ENCODE measurements around the gene MAP1B.

The MAP1B gene

GRCh38 chr5:72199681-72200080, 92.4 kb downstream of the MAP1B start:
- DNase-seq = no peak

GRCh38 chr5:72202331-72202825, 95.1 kb downstream of the MAP1B start:
- no peak for DNase-seq

GRCh38 chr5:72203251-72203845, 96.1 kb downstream of the MAP1B start:
- no peak for DNase-seq

DNA sequence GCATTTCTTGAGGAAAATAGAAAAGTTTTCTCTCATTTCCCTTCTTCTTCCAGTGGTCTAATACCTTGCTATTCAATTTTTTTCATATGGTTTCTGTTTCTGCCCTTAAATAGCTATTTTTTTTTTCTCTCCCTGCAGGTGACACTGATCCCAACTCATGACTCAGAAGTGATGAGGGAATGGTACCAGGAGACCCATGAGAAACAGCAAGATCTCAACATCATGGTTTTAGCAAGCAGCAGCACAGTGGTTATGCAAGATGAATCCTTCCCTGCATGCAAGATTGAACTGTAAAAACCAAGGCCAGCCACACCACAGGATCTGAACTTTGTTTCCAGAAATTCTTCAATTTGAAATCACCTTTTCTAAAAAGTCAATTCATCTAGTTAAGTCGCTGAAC, 97.7 kb downstream of the MAP1B start:
- no peak for DNase-seq

DNA sequence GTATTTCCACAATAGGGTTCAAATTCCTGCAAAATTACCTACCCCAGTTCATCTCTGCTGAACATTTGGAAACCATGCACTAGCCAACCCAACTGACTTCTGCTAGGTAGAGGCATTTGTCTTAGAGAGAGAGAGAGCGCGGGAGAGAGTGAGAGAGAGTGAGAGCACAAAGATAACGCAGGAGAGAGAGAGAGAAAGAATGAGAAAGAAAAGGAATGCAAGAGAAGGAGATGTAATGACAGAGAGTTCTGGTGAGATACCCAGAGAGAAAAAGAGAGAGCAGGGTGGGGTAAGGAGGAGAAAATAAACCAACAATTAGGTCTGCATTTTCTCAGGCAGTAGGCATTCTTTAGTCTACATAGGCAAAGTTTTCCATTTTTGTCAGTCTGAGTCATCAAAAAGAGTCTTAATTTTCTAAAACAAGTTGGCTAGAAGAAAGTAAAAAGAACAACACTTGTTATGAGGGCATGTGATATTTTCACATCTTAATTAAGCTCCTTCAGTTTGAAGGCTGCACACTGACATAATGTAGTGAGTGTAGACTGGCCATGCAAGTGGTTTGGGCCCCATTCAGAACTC, 98.2 kb downstream of the MAP1B start:
- DNase-seq = no peak

- DNase-seq = no peak
These were observed 98.9 kb downstream of the MAP1B start for GRCh38 chr5:72206160-72206559.

GRCh38 chr5:72206994-72207393, 99.7 kb downstream of the MAP1B start:
- no peak for DNase-seq

DNA sequence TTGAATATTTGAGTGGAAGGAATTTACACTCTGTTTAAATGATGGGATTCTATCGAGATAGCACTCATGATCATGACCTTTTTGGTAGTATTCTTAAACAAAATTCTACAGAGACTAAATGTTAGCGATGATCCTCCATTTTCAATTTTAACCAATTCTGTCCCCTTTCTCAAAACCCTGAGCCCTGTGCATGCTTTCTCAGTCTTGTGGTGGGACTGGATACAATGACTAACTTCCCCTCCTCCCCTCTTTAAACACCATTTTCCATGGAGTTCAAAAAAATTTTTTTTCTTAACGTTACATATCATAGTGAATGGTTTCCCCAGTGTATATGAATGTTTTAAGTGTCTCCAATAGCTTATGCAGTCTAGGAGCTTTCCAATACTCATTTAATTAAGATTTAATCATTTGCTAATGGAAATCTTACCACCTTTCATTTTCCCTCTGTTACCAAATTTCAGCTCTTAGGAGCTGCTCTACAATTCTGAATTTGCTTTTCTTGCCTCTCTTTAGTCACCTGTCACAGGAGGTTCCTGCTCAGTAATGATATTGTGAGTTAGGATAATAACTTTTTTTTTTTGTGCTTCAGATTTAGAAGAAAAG, 101.2 kb downstream of the MAP1B start:
- no peak for DNase-seq

GRCh38 chr5:72209147-72210115, 102.2 kb downstream of the MAP1B start:
- no peak for DNase-seq

DNA sequence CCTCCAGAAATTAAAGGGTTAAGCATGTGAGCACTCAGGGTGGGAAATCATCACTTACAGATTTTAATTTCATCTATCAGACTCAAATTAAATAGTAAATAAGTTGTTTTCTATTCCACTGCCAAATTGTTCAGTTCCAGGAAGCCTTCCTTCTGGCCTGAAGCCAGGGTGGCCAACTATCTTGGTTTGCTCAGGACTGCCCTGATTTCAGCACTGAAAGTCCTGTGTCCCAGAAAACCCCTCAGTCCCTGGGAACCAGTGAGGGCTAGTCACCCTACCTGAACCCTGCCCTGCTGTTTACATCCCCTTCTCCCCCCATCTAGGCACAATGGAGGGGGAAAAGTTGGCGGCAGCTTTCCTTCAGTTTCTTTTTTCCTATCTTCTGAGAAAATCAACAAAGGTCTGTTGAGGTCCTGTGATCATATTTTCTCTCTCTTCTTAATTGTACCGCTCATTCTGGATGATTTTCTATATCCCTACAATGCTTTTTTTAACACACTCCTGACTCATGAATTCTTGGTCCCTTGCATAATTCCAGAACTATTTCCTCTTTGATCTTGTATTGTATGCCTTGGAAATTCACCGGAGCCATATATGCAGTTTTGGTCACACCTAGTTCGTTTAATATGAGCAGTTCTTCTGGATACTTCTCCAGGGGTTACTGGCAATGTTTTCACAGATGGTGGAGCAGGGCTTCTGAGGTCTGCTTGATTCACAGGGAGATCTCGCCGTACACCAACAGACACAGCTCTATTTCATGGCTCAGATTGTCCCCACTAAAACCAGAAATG, 103.8 kb downstream of the MAP1B start:
- DNase-seq = no peak

- no peak for DNase-seq
These were observed 104.9 kb downstream of the MAP1B start for GRCh38 chr5:72212171-72212570.

- DNase-seq = no peak
These were observed 106.2 kb downstream of the MAP1B start for GRCh38 chr5:72213482-72213881.

GRCh38 chr5:72214168-72214567, 106.9 kb downstream of the MAP1B start:
- DNase-seq = no peak

GRCh38 chr5:72216756-72217155, 109.5 kb downstream of the MAP1B start:
- DNase-seq = no peak

DNA sequence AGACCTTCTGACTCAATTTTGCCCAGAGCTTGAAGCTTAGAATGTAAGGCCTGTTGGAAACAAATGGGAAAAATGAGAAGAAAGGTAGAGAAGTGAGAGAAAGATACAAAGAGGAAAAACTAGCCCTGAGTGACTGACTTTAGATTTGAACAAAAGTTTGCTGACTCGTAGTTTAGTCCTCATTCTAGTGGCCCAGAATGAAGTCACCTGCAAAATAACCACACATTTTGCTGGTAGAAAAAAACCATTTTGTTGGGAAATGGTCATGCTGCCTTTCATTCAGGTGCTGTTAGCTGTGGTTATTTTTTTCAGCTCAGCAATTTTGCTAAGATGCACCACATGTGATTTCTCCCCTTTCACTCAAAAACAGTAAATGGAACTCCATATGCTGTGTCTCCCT, 113.8 kb downstream of the MAP1B start:
- no peak for DNase-seq

DNA sequence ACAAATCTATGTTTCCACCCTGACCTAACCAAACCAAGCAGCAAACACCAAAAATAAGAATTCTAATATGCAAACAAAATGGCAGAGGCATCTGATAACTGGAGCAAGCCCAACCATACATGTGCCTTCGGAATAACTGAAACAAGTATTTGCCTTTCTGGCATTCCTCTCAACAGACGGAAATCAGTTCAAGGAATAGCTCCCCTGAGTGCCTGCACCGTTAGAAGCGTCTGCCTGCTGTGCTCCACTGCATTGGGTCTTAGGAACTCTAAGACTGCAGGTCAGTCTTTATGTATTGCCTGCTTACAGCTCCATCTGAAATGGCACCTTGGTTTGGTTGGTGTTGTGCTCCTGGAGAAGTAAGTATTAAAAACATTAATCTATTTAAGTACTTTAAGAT, 114.3 kb downstream of the MAP1B start:
- DNase-seq = no peak

GRCh38 chr5:72222521-72222920, 115.2 kb downstream of the MAP1B start:
- no peak for DNase-seq

- DNase-seq = no peak
These were observed 116.1 kb downstream of the MAP1B start for GRCh38 chr5:72223371-72223770.

- DNase-seq = no peak
These were observed 117.7 kb downstream of the MAP1B start for GRCh38 chr5:72224946-72225463.

DNA sequence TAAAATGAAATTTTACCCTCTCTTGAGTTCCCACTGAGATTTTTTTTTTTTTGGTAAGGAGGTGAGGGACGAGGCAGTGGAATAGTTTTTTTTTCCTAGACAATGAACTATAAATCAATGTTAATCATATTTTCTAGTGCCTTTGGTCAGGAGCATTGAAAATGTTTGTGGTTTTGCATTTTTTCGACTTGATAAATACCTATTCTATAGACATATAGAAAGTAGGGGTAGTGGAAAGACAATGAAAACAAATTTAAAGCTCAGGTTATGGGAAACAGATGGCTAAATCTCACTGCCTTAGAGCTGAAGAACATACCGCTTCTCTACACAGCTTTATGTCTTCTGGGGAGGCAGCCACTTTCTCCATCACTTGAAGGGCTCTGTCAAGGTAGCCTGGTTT, 118.5 kb downstream of the MAP1B start:
- no peak for DNase-seq

DNA sequence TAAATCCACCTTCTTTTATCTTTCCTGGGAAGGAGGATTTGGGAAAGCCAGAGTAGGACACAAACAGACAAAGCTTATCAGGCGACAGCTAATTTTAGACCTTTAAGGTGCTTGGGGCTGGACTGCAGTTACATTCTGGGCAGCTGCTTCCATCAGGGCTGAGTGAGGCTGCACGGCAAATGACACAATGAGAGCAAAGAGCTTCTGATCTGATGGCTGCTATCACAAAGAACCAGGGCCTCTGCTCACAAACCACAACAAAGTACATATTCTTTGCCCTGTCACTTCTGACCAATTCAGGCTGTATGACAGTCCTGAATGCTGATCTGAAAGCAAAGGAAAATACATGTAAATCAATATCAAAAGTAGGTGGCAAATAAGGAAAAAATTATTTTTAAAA, 119.7 kb downstream of the MAP1B start:
- DNase-seq = no peak

DNA sequence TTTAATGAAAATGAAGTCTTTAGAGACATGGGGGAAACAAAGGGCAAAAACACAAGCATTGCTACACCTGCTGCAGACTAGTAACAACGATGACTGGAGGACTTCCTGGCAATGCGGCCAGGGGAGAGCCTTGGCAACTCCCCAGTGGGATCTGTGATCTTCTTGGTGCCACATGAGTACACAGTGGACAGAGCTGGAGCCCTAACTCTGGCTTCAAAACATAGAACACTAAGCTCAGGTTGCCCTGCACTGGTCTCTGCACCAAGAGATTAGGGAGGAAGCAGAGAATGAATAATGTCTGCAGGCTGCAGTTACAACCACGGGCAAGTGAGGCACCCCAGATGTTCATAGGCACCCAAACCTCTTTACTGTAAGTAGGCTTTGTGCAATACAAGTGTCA, 121.7 kb downstream of the MAP1B start:
- no peak for DNase-seq
